NCI-H82 treated with DMSO at 0.1 percent for 48 hours (cell line): ENCODE measurements around the gene ECM1.

ENCODE experiments used
- DNase-seq: peaks from one replicate; lab custom pipeline; 2025; ENCODE audit not compliant: unreplicated experiment; lab: John Stamatoyannopoulos, UW

The ECM1 gene

DNA sequence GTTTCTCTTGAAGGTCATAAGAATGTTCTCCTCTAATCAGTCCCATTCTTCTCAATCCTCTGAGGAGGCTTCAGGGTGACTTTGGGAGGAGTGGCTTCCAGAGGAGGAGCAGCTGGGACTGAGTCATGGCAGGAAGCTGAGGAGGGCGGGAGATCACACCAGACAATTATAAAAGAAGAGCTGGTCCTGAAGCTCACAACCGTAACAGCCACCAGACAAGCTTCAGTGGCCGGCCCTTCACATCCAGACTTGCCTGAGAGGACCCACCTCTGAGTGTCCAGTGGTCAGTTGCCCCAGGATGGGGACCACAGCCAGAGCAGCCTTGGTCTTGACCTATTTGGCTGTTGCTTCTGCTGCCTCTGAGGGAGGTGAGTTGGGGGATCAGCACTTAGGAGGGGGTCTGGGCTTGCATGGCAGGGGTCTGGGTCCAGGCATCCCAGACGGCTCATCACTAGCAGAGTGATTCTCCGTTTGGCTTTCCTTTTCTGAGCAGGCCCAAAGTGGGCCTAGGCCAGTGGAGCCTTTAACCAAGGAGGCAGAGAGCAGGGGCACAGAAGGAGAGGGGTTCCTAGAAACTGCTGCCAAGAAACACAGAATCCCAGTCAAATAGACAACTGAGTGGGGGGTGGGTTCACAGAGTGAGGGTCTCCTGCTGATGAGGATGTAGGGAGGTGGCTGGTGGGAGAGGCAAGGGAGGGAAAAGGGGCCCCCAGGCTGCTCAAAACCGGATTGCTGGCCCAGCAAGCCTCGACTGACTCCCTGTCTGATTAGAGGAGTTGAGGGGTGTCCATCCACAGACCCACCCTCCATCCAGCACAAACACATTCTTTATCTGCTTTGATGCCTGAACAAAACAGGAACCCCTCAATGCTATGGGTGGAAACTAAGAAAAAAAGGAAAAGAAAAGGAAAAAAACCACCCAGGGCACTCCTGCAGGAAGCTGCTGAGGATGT lies at the start of gene ECM1:
ECM1 (plus strand) TSS at position 198 of the 953 bp plus-strand sequence; CDS start at position 299, 101 bp downstream.
- DNase-seq = no peak

- DNase-seq = peak; percentile 31
Measured at GRCh38 chr1:150464422-150464826, 43.5 kb upstream of the ECM1 start.

GRCh38 chr1:150466964-150467363 lies 40.9 kb upstream of the ECM1 start:
- DNase-seq = no peak

DNA sequence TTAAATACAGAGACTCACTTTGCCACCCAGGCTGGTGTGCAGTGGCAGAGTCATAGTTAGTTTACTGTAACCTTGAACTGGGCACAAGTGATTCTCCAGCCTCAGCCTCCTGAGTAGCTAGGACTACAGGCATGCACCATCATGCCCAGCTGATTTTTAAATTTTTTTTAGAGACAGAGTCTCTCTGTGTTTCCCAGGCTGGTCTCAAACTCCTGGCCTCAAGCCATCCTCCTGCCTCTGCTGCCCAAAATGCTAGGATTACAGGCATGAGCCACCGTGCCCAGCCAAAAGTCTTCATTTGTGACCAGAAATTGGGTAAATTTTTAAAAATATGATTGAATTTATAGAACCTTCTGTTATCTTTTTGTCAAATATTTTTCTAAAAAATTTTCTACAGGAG lies 38.6 kb upstream of the ECM1 start:
- no peak for DNase-seq

DNA sequence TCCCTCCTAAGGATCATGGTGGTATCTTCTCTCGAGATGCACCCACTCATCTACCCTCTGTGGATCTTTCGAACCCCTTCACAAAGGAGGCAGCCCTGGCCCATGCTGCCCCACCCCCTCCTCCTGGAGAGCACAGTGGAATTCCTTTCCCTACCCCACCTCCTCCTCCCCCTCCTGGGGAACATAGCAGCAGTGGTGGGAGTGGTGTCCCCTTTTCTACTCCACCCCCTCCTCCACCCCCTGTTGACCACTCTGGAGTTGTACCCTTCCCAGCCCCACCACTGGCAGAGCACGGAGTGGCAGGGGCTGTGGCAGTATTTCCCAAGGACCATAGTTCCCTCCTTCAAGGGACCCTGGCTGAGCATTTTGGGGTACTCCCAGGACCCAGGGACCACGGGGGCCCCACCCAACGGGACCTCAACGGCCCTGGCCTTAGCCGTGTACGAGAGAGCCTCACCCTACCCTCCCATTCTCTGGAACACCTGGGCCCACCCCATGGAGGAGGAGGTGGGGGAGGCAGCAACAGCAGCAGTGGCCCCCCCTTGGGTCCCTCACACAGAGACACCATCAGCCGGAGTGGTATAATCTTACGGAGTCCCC lies 35.2 kb upstream of the ECM1 start:
- DNase-seq = no peak

DNA sequence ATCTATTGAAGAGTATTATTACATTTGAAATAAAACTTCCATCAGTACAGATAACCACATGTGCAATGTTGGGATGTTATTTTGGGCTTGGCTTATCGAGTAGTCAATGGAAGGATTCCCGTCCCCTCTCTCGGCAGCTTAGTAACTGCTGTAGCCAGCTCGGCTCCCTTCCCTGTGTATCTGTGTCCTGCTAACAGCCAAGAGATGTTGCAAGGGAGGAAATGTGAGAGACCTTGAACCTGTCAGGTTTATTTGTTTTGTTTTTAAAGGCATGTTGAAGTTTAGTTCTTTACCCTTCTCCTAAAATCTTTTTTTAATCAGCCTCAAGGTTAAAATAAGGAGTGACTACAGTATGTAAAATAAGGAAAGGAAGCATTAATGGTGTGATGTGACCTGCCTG lies 34.2 kb upstream of the ECM1 start:
- peak; percentile 16 for DNase-seq

DNA sequence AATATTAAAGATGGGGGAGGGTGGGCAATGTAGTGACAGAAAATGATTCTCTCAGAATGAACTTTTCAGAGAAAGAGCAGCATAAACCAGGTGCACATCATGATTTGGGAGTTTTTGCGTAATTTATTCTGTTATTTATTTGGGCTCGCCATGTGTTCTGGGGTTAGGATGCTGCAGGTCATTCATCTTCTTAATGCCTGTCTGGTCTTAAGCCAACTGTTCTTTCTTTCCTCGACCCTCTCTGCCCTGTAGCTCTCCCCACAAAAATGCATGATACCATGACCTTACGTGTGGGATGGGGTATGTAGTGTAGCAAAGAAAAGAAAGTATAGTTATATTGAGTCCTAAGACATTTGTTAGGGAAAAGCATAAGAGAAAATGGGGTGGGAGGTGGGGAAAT lies 33.0 kb upstream of the ECM1 start:
- DNase-seq = peak; percentile 61

- peak; percentile 87 for DNase-seq
Measured at GRCh38 chr1:150476754-150477153, 31.2 kb upstream of the ECM1 start.

GRCh38 chr1:150477320-150477719 lies 30.6 kb upstream of the ECM1 start:
- DNase-seq = peak; percentile 53

DNA sequence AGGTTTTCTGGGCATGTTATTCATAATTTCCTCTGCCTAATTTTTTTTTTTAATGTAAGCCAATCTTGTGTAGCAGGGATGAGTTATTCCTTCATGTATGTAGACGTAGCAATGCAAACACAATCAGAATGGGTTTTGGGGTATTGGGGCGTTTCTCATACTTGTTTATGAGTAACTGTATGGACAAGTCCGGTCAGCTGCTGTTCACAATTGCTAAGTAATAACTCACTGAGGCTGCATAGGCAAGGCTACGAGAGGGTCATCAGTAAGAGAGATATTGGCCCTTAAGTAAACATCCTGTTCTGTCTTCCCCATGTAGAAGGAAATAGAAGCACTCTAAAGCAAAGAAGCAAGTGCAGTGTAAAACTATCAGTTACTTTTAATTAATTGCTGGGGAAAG lies 30.2 kb upstream of the ECM1 start:
- no peak for DNase-seq

GRCh38 chr1:150479370-150479769 lies 28.5 kb upstream of the ECM1 start:
- DNase-seq = no peak

- DNase-seq = no peak
Measured at GRCh38 chr1:150479927-150480352, 28.0 kb upstream of the ECM1 start.

DNA sequence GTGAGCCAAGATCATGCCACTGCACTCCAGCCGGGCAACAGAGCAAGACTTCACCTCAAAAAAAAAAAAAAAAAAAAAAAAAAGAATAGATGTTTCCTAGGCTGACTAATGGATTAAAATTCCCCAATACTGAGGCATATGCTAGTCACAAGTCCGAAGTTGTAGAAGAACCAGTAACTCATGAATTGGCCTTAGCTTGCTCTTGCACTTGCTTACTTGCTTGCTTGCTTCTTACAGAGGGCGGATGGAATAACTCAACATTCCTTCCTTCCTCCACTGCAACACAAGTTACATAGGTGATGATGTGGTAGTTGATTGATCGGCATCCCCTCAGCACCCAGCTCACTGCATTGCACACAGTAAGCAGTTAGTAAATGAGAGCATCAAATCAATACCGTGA lies 23.5 kb upstream of the ECM1 start:
- no peak for DNase-seq

DNA sequence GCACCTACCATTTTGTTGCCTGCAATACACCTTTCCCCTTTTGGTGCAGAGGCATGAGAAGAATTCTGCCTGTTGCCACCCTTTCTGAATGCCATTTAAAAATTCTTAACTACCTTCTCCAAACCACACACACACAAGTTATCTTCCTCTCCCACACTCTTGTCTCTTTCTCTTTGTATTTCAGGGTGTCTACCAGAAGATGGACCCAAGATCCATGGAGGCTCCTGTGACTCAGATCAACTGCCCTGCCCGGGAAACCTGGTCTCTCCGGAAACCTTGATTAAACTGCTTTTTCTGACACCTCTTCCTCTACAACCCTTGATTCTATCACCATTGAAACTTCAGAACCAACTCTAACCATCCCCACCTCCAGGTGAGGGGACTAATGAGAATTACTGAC lies 23.0 kb upstream of the ECM1 start:
- no peak for DNase-seq

GRCh38 chr1:150486966-150487762 lies 20.7 kb upstream of the ECM1 start, which contains the start of gene TARS2:
TARS2 (plus strand) TSS chr1:150487419; CDS start chr1:150487451, 32 bp downstream.
- DNase-seq = peak; percentile 99

DNA sequence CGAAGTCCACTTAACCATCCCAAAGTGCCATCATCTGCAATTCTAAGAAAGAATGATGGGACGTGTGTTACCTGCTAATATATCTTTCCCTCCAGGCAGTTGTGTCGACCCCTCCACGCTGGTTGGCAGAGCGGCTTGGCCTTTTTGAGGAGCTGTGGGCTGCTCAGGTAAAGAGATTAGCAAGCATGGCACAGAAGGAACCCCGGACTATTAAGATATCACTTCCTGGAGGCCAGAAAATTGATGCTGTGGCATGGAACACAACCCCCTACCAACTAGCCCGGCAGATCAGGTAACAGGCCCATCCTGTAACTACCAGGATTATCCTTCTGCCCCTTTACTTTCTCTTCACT lies 20.2 kb upstream of the ECM1 start:
- no peak for DNase-seq

DNA sequence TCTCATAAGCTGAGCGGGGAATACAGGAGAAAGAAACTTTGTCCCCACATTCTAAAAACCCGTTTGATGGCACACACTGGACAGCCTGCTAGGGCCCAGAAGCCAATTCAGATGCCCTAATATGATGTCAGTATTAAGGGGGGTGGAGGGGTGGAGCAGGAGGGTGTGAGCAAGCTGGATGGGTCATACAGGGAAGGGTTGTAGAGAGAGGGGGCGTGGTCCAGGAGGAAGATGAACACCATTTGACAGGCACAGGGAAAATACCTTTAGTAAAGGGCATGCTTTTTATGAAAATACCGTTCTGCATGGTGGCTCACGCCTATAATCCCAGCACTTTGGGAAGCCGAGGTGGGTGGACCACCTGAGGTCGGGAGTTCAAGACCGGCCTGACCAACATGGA lies 14.7 kb upstream of the ECM1 start:
- DNase-seq = no peak

GRCh38 chr1:150498342-150498741 lies 9.6 kb upstream of the ECM1 start:
- DNase-seq = no peak

GRCh38 chr1:150505431-150505830 lies 2.5 kb upstream of the ECM1 start:
- DNase-seq = no peak

- no peak for DNase-seq
Measured at GRCh38 chr1:150508982-150509381, 1.1 kb downstream of the ECM1 start.

- no peak for DNase-seq
Measured at GRCh38 chr1:150511551-150511950, 3.6 kb downstream of the ECM1 start.
